PC-9 (cell line): Measurements from ENCODE around the gene SP3.

Experiments used
- EZH2 ChIP-seq: fragments of 200-600 bp; sonication (generic); IDR thresholded peaks from 2 replicates; pipeline ENCODE4 v1.8.0; 2017; ENCODE audit warnings: antibody characterized with exemption, low read depth
- TF ChIP-seq, protein P1 (sequence below): fragments of 200-600 bp; sonication (generic); conservative IDR thresholded peaks from 2 replicates; pipeline ENCODE4 v1.6.1; 2017; ENCODE audit warnings: mixed run types, antibody characterized with exemption, mild to moderate bottlenecking, moderate library complexity

DNA sequence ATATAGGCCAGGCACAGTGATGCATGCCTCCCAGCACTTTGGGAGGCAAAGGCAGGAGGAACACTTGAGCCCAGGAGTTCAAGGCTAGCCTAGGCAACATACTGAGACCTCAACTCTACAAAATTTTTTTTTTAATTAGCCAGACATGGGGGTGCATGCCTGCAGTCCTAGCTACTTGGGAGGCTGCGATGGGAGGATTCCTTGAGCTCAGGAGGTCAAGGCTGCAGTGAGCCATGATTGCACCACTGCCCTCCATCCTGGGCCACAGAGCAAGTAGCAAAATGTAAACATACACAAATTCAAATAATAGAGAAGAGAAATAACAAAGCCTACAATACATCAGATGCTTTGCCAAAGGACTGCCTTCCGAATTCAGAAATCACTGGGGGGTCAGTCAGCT lies 7.0 kb upstream of the SP3 start:
- TF ChIP-seq, protein P1, sequence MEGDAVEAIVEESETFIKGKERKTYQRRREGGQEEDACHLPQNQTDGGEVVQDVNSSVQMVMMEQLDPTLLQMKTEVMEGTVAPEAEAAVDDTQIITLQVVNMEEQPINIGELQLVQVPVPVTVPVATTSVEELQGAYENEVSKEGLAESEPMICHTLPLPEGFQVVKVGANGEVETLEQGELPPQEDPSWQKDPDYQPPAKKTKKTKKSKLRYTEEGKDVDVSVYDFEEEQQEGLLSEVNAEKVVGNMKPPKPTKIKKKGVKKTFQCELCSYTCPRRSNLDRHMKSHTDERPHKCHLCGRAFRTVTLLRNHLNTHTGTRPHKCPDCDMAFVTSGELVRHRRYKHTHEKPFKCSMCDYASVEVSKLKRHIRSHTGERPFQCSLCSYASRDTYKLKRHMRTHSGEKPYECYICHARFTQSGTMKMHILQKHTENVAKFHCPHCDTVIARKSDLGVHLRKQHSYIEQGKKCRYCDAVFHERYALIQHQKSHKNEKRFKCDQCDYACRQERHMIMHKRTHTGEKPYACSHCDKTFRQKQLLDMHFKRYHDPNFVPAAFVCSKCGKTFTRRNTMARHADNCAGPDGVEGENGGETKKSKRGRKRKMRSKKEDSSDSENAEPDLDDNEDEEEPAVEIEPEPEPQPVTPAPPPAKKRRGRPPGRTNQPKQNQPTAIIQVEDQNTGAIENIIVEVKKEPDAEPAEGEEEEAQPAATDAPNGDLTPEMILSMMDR, result no peak
- no peak for TF ChIP-seq EZH2
